Astrocyte of the hippocampus (primary cell): Measurements from ENCODE around the gene EPHB1.

Experiments
- DNase-seq: peaks from one replicate; pipeline ENCODE4 v3.0.0; 2011; ENCODE audit warnings: low read depth, low spot score

The EPHB1 gene

DNA sequence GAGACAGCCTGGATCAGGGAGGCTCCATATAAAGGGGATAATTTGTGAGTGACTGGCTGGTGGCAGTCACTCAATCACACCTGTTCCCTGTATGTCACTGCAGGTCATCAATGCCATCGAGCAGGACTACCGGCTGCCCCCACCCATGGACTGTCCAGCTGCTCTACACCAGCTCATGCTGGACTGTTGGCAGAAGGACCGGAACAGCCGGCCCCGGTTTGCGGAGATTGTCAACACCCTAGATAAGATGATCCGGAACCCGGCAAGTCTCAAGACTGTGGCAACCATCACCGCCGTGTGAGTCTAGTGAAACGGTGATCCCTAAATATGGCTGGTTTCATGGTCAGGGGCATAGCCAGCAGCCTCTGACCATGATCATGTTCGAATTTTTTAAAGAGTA lies 453.2 kb downstream of the EPHB1 start:
- no peak for DNase-seq

DNA sequence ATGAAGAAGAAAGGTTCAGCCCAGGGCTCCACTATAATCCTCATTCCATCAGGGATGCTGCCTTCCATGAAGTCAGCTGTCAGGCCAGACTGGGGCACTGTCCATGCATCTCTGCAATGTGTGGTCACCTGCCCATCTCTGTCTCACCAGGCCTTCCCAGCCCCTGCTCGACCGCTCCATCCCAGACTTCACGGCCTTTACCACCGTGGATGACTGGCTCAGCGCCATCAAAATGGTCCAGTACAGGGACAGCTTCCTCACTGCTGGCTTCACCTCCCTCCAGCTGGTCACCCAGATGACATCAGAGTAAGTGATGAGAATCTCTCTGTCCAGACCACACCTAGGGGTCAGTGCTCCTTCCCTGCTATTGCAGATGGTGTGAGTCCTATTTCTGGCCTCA lies 454.1 kb downstream of the EPHB1 start:
- no peak for DNase-seq

DNA sequence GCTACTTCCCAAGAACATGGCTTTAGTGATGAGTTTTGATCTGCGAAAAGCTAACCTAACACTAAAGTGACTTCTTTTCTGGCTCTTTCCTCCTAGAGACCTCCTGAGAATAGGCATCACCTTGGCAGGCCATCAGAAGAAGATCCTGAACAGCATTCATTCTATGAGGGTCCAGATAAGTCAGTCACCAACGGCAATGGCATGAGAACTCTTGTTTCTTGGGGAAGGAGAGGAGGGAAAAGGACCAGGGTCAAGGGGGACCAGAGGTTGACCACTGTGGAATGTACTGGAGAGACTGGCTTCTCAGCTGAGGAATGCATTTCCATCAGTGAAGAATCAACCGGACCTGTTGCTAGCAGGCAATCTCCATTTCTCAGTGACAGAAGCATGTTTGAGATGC lies 463.9 kb downstream of the EPHB1 start:
- no peak for DNase-seq

GRCh38 chr3:135260025-135260424 lies 465.0 kb downstream of the EPHB1 start:
- no peak for DNase-seq

DNA sequence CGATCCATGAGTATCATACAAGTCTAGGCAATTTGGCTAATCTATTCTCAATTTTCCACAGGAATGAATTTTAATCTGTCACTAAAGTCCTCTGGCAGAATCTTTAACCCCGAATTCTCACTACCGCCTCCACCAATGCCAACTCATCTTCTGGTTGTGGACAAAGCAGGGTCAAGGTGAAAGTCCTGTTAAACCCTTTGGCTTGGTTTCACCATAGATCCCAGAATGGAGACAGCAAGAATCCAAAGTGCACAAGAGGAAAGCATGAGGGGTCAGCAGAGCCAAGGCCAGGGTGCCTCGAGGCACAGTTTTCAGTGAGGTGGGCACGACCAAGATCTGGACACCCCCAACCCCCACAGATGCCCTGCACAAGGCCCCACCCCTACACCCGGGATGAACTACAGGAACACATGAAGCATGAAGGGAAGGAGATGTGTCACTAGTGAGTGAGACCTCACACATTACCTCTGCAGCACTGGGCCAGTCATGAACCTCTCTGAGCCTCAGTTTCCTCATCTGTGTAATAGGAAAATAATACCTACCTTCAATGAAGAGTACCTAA lies 466.2 kb downstream of the EPHB1 start:
- no peak for DNase-seq

DNA sequence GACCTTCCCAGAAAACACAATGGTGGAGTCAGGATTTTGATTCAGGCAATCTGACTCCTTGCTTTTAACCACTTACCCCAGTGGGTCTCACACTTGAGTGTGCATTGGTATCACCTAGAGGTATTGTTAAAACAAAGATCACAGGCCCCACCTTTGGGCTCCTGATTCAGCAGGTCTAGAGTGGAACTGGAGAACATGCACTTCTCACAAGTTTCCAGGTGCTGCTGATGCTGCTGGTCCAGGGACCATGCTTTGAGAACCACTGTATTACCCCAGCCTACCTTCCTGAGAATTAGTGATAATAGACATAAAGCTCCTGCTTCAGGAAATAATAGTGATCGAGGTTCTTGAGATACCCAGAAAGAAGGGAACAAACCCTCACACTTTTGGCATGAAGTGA lies 466.9 kb downstream of the EPHB1 start:
- no peak for DNase-seq

- no peak for DNase-seq
Measured at GRCh38 chr3:135262441-135262840, 467.4 kb downstream of the EPHB1 start.

DNA sequence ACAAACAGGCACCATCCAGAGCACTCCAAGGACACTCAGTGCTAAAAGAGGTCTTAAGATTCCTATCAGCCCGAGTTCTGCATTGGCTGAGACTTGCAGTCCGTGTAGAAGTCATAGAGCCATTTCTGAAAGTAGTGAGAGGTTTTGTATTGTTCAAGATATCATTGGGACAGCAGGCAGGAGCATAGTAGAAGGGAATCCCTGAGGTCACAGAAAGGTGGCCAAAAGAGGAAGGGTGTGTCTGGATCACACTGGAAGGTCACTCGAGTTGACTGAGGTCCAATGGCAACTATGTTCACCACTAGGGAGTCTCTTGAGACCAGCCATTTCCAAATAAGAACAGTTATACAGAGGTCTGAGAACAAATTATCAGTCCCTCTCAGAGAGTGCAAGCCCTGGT lies 468.3 kb downstream of the EPHB1 start:
- DNase-seq, result no peak

DNA sequence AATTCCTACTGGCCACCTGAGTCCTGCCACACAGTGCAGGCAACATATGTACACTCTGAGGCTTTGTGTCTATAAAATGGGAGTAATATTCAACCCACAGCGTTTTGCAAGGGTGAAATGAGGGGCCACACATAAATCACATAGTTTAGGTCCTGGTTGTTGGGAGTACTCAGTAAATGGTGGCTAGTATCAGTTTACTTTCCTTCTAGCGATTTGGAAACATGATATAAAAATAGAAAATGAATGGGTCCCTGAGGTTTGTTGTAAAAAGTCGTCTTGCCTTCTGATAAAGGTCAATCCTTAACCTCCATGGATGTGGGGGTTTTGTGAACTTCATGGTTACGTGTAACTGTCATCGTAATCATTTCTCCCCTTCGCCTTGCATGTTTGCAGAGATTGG lies 472.4 kb downstream of the EPHB1 start:
- no peak for DNase-seq

DNA sequence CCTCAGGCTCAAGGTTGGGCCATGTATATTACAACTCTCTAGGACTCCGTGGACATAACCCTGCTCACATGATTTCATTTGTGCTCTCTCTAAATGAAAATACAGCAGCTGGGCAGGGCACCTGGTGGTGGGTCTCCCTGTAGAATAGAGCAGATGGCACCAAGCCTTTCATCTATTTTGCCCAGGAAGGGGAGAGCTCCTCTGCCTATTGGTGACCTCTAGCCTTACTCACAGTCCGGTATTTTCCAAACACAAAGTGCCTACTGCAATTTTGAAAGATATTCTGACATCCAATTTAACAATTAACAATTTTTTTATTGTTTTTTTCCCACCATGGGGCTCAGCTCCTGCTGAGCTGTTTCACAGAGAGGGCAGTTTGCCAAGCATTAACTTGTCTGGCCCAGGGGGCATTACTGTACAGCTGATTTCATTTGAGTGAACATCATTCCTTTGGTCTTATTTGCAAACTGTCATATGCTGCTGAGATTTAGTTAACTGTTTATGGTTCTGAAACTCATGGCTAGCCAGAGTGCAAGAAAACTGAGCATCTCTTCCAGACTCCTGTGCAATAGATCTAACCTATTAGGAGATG lies 474.0 kb downstream of the EPHB1 start:
- DNase-seq, result peak; percentile 2

DNA sequence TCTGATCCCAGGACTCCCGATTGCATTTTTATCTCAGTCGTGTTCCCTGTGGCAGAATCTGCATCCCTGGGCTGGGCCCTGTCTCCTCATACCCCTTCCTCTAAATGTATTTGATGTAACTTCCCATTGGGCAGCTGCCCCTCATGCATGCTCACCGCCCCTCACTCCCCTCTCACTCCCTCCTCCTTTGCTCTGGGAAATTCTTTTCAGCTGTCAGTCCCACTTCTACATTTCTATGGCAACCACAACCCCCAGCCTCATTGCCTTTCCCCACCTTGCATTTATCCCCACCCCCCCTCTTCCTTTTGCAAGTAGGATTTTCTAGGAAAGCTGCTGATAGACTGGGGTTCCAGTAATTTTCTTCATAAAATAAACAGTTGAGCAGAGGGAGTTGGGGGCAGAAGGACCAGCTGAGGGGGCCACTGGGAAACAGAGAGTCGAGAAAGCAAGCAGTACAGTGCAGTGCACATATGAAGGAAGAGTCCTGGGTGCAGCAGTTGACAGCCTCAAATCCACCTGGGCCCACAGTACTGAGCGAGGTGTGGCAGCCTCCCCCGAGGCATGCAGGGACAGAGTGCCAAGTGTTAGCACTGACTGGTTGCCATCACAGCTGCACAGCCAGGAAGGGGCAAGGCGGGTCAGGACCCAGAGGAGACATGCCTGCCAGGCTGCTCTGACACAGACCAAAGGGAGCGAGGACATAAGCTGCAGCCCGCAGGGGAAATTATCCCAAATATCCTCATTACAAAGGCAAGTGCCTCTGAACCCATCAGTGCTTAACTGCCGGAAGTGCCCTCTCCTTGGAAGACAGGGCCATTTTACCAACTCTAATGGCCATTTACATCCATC lies 476.3 kb downstream of the EPHB1 start:
- DNase-seq, result no peak

DNA sequence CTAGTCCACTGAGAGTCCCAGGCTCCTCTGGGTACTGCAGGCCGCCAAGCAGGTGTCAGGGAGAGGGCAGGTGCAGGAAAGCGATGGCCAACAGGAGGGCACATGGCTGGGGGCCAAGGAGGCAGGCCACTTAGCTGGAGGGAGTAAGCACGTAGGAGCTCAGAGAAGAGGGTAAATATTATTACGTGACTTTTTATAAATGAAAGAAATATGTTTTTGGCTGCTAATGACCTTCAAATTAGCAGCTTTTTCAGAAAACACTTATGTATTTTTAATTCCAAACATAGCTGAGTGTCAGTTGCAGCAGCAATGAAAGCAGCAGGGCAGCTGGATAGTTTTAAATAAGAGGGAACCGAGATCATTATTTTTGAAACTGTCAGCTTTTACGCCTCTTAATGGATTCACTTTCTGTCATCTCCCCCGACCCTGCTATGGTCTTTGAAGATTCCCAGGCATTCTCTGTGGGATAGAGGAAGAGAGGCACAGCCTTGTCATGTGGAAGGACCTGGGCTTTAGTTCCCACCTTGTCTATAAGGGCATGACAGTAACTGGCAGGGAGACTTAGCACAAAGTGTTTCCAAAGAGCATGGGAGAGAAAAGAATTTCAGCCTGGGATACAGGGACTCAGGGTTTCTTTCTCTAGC lies 477.1 kb downstream of the EPHB1 start:
- no peak for DNase-seq

GRCh38 chr3:135292162-135292561 lies 497.1 kb downstream of the EPHB1 start:
- no peak for DNase-seq

GRCh38 chr3:135301670-135302069 lies 506.6 kb downstream of the EPHB1 start:
- DNase-seq, result no peak

GRCh38 chr3:135304378-135304777 lies 509.3 kb downstream of the EPHB1 start:
- no peak for DNase-seq
